Endothelial cell of umbilical vein (primary cell): ENCODE measurements around the gene C2CD4B. TPM values are rescaled to one million over a fixed set of nuclear protein-coding genes. Genes with fewer than 3 reads are reported as not detected.

Experiments
- BruUV-seq: library from RNA; stranded (reverse); fragments of 400-500 nt; replicated peaks from 2 replicates; lab custom pipeline; 2021; lab: Mats Ljungman, UMichigan
- CTCF ChIA-PET: fragments of 300-600, 350-600 bp; sonication (Branson Sonifier 250); formaldehyde crosslinking; loops from one replicate; lab custom pipeline; 2021; ENCODE audit warnings: antibody characterized with exemption, inconsistent platforms; lab: Charles Lee
- POLR2A ChIA-PET: fragments of 300-600, 350-600 bp; sonication (Branson Sonifier 250); formaldehyde crosslinking; loops from one replicate; lab custom pipeline; 2021; ENCODE audit warnings: antibody characterized with exemption, inconsistent platforms; lab: Charles Lee
- DNase-seq: peaks from one replicate; pipeline ENCODE4 v3.0.0-alpha.2; 2011; ENCODE audit warnings: low read depth, low spot score
- FAIRE-seq: peaks from 2 replicates; lab custom pipeline; 2011; peaks lifted over from hg19 to GRCh38; lab: Jason Lieb, UNC
- H2AFZ ChIP-seq: 2 replicates; pipeline ENCODE4 v1.6.0; 2012; ENCODE audit warnings: low read depth, low read length, control low read depth, inconsistent platforms
- H3K27ac ChIP-seq: 2 replicates; pipeline ENCODE4 v1.5.1; 2011; ENCODE audit warnings: low read depth, mild to moderate bottlenecking, control low read depth, low read length, moderate library complexity; ENCODE audit not compliant: insufficient read depth
- H3K27me3 ChIP-seq, 2 experiments: 2 replicates each; pipeline versions ENCODE4 v1.6.0 to v1.6.1; 2011; ENCODE audit warnings: low read length in 2 of 2, mixed read lengths in 1 of 2; ENCODE audit not compliant: control insufficient read depth in 2 of 2, insufficient read depth in 2 of 2
- H3K36me3 ChIP-seq, 2 experiments: 2 replicates in 1 of 2; 3 replicates in 1 of 2; pipeline ENCODE4 v1.5.1; 2011; ENCODE audit warnings: low read length in 2 of 2, mild to moderate bottlenecking in 1 of 2, moderate library complexity in 1 of 2; ENCODE audit not compliant: control insufficient read depth in 2 of 2, insufficient read depth in 2 of 2; ENCODE audit errors: extremely low read depth in 1 of 2
- H3K4me1 ChIP-seq: 3 replicates; pipeline ENCODE4 v1.5.1; 2011; ENCODE audit warnings: mild to moderate bottlenecking, low read length; ENCODE audit not compliant: control insufficient read depth, insufficient read depth; ENCODE audit errors: extremely low read depth
- H3K4me2 ChIP-seq: 2 replicates; pipeline ENCODE4 v1.6.1; 2011; ENCODE audit warnings: low read length, control low read depth, mixed read lengths; ENCODE audit not compliant: insufficient read depth
- H3K4me3 ChIP-seq, 3 experiments: fragments of 200-600 bp in 1 of 3; sonication (generic), shearing (Covaris generic) in 1 of 3; replicated peaks in 1 of 3; 2 replicates each; pipeline ENCODE4 v1.5.1; 2011 to 2016; ENCODE audit warnings: control low read depth in 3 of 3, low read length in 3 of 3, mild to moderate bottlenecking in 2 of 3, inconsistent platforms in 1 of 3, low read depth in 1 of 3, moderate library complexity in 1 of 3; ENCODE audit not compliant: insufficient read depth in 1 of 3
- H3K79me2 ChIP-seq: 2 replicates; pipeline ENCODE4 v1.6.0; 2012; ENCODE audit warnings: low read length, inconsistent platforms; ENCODE audit not compliant: control insufficient read depth, insufficient read depth
- H3K9ac ChIP-seq: replicated peaks from 2 replicates; pipeline ENCODE3; 2011; ENCODE audit warnings: low read length, control low read depth; ENCODE audit not compliant: insufficient read depth; ENCODE audit errors: extremely low read depth
- H3K9me1 ChIP-seq: replicated peaks from 3 replicates; pipeline ENCODE4 v1.6.0; 2011; ENCODE audit warnings: mild to moderate bottlenecking, low read length; ENCODE audit not compliant: control insufficient read depth, insufficient read depth; ENCODE audit errors: extremely low read depth
- H3K9me3 ChIP-seq: replicated peaks from 2 replicates; pipeline ENCODE4 v1.5.1; 2012; ENCODE audit warnings: low read length, inconsistent platforms; ENCODE audit not compliant: control insufficient read depth, insufficient read depth
- H4K20me1 ChIP-seq: replicated peaks from 2 replicates; pipeline ENCODE3; 2011; ENCODE audit warnings: mild to moderate bottlenecking, low read length; ENCODE audit not compliant: control insufficient read depth, insufficient read depth; ENCODE audit errors: extremely low read depth
- CTCF ChIP-seq, 2 donors: IDR thresholded peaks; 1 replicate in 1 of 2; 2 replicates in 1 of 2; pipeline ENCODE4 v1.5.1; 2011; ENCODE audit warnings: low read length in 2 of 2, mild to moderate bottlenecking in 2 of 2, moderate library complexity in 2 of 2, control low read depth in 1 of 2, inconsistent platforms in 1 of 2, low read depth in 1 of 2; ENCODE audit not compliant: insufficient read depth in 1 of 2; ENCODE audit errors: extremely low read depth in 1 of 2
- GATA2 ChIP-seq: IDR thresholded peaks from 2 replicates; pipeline ENCODE4 v1.7.0; 2011; ENCODE audit warnings: low read depth, mild to moderate bottlenecking, moderate library complexity, mixed read lengths, low read length; ENCODE audit not compliant: insufficient read length, insufficient read depth
- MAX ChIP-seq: IDR thresholded peaks from 2 replicates; pipeline ENCODE4 v1.6.1; 2011; ENCODE audit not compliant: insufficient read depth, insufficient read length
- POLR2AphosphoS5 ChIP-seq: IDR thresholded peaks from 2 replicates; pipeline ENCODE4 v1.6.1; 2012; ENCODE audit warnings: low read depth, mild to moderate bottlenecking, control low read depth, low read length, moderate library complexity; ENCODE audit not compliant: insufficient read depth
- dilution Hi-C: fragments of 300-500 bp; cut with MboI; formaldehyde crosslinking; loops from one replicate; pipeline ENCODE4 v1.15.0; 2019; ENCODE audit warnings: low sequenced_read_pairs; ENCODE audit not compliant: extremely low pct_ligation_motif_present
- intact Hi-C: fragments of 100-400 bp; cut with micrococcal nuclease; formaldehyde crosslinking; loops from one replicate; pipeline ENCODE4 v1.10.0; 2022
- polyA plus RNA-seq, 4 experiments: library from polyadenylated mRNA; depleted of rRNA in 3 of 4; stranded (reverse) in 3 of 4; unstranded in 1 of 4; fragments of >200 nt; gene quantifications; 2 replicates each; pipeline versions ENCODE4 v1.2.1 to v1.2.3, GENCODE V29; 2011 to 2012; ENCODE audit warnings: missing spikeins in 1 of 4
- total RNA-seq: library from RNA; stranded (reverse); gene quantifications from 2 replicates; pipeline ENCODE4 v1.2.3, GENCODE V29; 2021

Gene C2CD4B
- total and polyA plus RNA-seq, 2 donors (not counting 3 experiments of a cell fraction or from before 2014, with no cell fraction given) = 28.4 to 31.7 TPM

- FAIRE-seq (peak; percentile 93), DNase-seq (peak; percentile 88)
- Histone ChIP-seq H3K4me2 (peak overlapping the region; percentile 57), H3K9me3 (no peaks in the 10 kb centered on the region), H3K9me1 (no peaks in the 10 kb centered on the region), H3K27me3 (no peaks in the 10 kb centered on the region), H2AFZ (peak overlapping the region; percentile 39), H3K4me1 (peaks cover 31% of the 10 kb centered on the region), H4K20me1 (no peaks in the 10 kb centered on the region), H3K36me3 (no peaks in the 10 kb centered on the region), H3K27ac (peak overlapping the region; percentile 78), H3K4me3 (peak overlapping the region in 1 of 3 experiments; percentile 20), H3K9ac (peak overlapping the region; percentile 53), H3K79me2 (peaks cover 4% of the 10 kb centered on the region)
- CTCF ChIA-PET = interaction anchor here (0.8 to 6.3 kb wide), 11 partner anchors 8 to 106 kb away, joined by 3 to 48 read pairs (median 5); partner anchors contain the start of genes C2CD4A and VPS13C
- dilution Hi-C loops = no loop called here
- no peak for TF ChIP-seq MAX
- peak; percentile 32 for TF ChIP-seq GATA2
- TF ChIP-seq POLR2AphosphoS5 = peak; percentile 30
- BruUV-seq = TSS peak; percentile 38
- intact Hi-C loops = loop anchor here (1.0 to 5.0 kb wide), 6 partner anchors 7 to 141 kb away; no protein-coding TSS in a partner anchor
- POLR2A ChIA-PET = interaction anchor here (0.7 to 2.0 kb wide), 7 partner anchors 8 to 137 kb away, joined by 3 to 26 read pairs (median 8); no protein-coding TSS in a partner anchor
These were observed 799 bp upstream of the C2CD4B start for GRCh38 chr15:62165793-62166375.

- H3K4me3 ChIP-seq = peak overlapping the region; percentile 49 to 75 (median 66)
- POLR2A ChIA-PET = interaction anchor here (0.6 to 2.0 kb wide), 15 partner anchors 9 to 194 kb away, joined by 3 to 26 read pairs (median 5); partner anchors contain the start of gene VPS13C
- peak overlapping the region; percentile 79 for H3K4me2 ChIP-seq
These were observed 535 bp downstream of the C2CD4B start for GRCh38 chr15:62164396-62165103.

More at GRCh38 chr15:62164396-62165103, 535 bp downstream of the C2CD4B start:
- intact Hi-C loops = loop anchor here (1.0 to 5.0 kb wide), 7 partner anchors 9 to 292 kb away; no protein-coding TSS in a partner anchor
- Histone ChIP-seq H3K9ac (peak overlapping the region; percentile 88), H3K36me3 (no peaks in the 10 kb centered on the region), H3K9me1 (no peaks in the 10 kb centered on the region), H3K27ac (peak overlapping the region; percentile 78), H3K4me1 (peaks cover 31% of the 10 kb centered on the region), H3K27me3 (no peaks in the 10 kb centered on the region), H3K9me3 (no peaks in the 10 kb centered on the region), H4K20me1 (no peaks in the 10 kb centered on the region), H2AFZ (peak overlapping the region; percentile 63), H3K79me2 (peaks cover 4% of the 10 kb centered on the region)
- TF ChIP-seq CTCF (IDR thresholded peaks at IDR 0.05; ENCODE audit: extremely low read depth in 1 of 2, insufficient read depth in 1 of 2, low read depth in 1 of 2, low read length in 2 of 2) (peak in 1 of 2 donors; percentile 14), MAX (no peak), GATA2 (no peak)
- TSS peak; percentile 63 for BruUV-seq
- CTCF ChIA-PET = interaction anchor here (0.8 to 6.3 kb wide), 15 partner anchors 9 to 104 kb away, joined by 3 to 48 read pairs (median 4); partner anchors contain the start of genes C2CD4A and VPS13C
- FAIRE-seq (no peak), DNase-seq (no peak)
- dilution Hi-C loops = no loop called here
